ENCODE measurements around the gene PLEKHG4. TPM values are rescaled to one million over a fixed set of nuclear protein-coding genes. Genes with fewer than 3 reads are reported as not detected.

Gene PLEKHG4
- total RNA-seq, 6 experiments from 2014 or later, result 0.09 to 0.53 (median 0.20) TPM

GRCh38 chr16:67237396-67238277 lies 41.7 kb upstream of the PLEKHG4 start:
- Histone ChIP-seq H3K27me3 (no peaks in the 10 kb centered on the region), H3K4me3 (no peak overlapping the region), H3K27ac (no peak overlapping the region), H3K4me1 (peaks cover 0 to 14% (median 0%) of the 10 kb centered on the region in 4 donors), H3K9me3 (no peaks in the 10 kb centered on the region), H3K36me3 (no peaks in the 10 kb centered on the region)
- ATAC-seq (no peak), DNase-seq (peak in 1 of 3 donors; percentile 44)
- TF ChIP-seq CTCF (IDR thresholded peaks at IDR 0.05), result no peak
- TF ChIP-seq POLR2A (IDR thresholded peaks at IDR 0.05), result no peak
- 80% methylated on average over 1 of the region's 16 CpGs for WGBS (ENCODE audit: insufficient coverage, low coverage, low lambda C conversion rate, missing lambda C conversion rate)
- intact Hi-C loops (cut with DNase I), result no loop called here

- H3K27me3 ChIP-seq, result no peaks in the 10 kb centered on the region
- DNase-seq (no peak), ATAC-seq (no peak)
- no CpG with 5 or more reads among the region's 3 CpGs for WGBS (ENCODE audit: insufficient coverage, low coverage, low lambda C conversion rate, missing lambda C conversion rate)
- TF ChIP-seq CTCF (IDR thresholded peaks at IDR 0.05), result no peak
- no peak for TF ChIP-seq POLR2A (IDR thresholded peaks at IDR 0.05)
- H3K4me3 ChIP-seq, result no peak overlapping the region
- H3K27ac ChIP-seq, result no peak overlapping the region
- peaks cover 0 to 14% (median 0%) of the 10 kb centered on the region in 4 donors for H3K4me1 ChIP-seq
- H3K9me3 ChIP-seq, result no peaks in the 10 kb centered on the region
- intact Hi-C loops (cut with DNase I), result no loop called here
- H3K36me3 ChIP-seq, result no peaks in the 10 kb centered on the region
Measured at GRCh38 chr16:67238278-67238575, 41.1 kb upstream of the PLEKHG4 start.

GRCh38 chr16:67238806-67239470 lies 40.4 kb upstream of the PLEKHG4 start:
- ATAC-seq (no peak), DNase-seq (peak in 1 of 3 donors; percentile 19)
- no peaks in the 10 kb centered on the region for H3K9me3 ChIP-seq
- H3K27me3 ChIP-seq, result no peaks in the 10 kb centered on the region
- no peaks in the 10 kb centered on the region for H3K36me3 ChIP-seq
- no peak for TF ChIP-seq POLR2A (IDR thresholded peaks at IDR 0.05)
- WGBS (ENCODE audit: insufficient coverage, low coverage, low lambda C conversion rate, missing lambda C conversion rate), result no CpG with 5 or more reads among the region's 9 CpGs
- intact Hi-C loops (cut with DNase I), result no loop called here
- no peak overlapping the region for H3K4me3 ChIP-seq
- no peak overlapping the region for H3K27ac ChIP-seq
- H3K4me1 ChIP-seq, result peaks cover 0 to 14% (median 0%) of the 10 kb centered on the region in 4 donors

- ATAC-seq (no peak), DNase-seq (peak in 1 of 3 donors; percentile 11)
- intact Hi-C loops (cut with DNase I), result no loop called here
- Histone ChIP-seq H3K4me3 (no peak overlapping the region), H3K9me3 (no peaks in the 10 kb centered on the region), H3K27me3 (no peaks in the 10 kb centered on the region), H3K27ac (no peak overlapping the region), H3K36me3 (no peaks in the 10 kb centered on the region), H3K4me1 (peaks cover 0 to 23% (median 0%) of the 10 kb centered on the region in 4 donors)
- WGBS (ENCODE audit: insufficient coverage, low coverage, low lambda C conversion rate, missing lambda C conversion rate), result 40% methylated on average over 1 of the region's 4 CpGs
- TF ChIP-seq CTCF (IDR thresholded peaks at IDR 0.05), result no peak
- TF ChIP-seq POLR2A (IDR thresholded peaks at IDR 0.05), result no peak
Measured at GRCh38 chr16:67240506-67240905, 38.8 kb upstream of the PLEKHG4 start.

Data from right lobe of liver (tissue), 6 donors.